Measurements from ENCODE around the gene RNASE4. TPM values are rescaled to one million over a fixed set of nuclear protein-coding genes. Genes with fewer than 3 reads are reported as not detected.

Gene RNASE4
- total RNA-seq, 1 experiment from 2014 or later, result 8.8 TPM

DNA sequence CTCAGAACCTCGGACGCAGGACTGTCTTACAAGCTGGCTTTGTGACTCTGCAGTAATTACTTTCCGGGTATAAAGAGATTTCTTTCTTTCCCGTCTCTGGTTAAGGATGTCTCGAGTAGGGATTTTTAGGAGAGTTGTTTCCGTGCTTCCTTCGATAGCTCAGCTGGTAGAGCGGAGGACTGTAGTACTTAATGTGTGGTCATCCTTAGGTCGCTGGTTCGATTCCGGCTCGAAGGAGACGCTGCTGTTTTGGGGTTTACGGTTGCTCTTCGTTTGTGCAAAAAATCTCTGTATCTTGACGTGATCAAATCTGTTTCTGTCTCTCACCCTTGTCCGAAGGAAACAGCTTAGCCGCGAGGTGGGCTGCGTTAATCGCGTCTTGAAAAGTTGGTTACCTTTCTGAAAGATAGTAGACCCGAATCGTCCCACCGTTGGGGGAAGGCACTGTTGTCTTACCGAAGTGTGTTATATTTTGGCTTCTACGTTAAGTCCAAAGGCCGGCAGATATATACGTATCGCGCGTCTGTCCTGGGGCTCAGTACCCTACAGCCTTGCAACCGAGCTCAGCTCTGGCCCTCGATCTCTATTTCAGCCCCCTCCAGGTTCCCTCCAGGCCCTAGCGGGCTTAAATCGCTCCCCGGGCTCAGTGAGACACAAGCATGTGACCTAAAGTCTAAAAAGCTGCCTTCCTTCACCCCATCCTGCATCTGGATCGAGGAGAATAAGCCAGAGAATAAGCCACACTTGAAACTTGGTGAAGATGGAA is 1.1 kb upstream of the RNASE4 start:
- no peaks in the 10 kb centered on the region for H3K9me3 Mint-ChIP-seq (ENCODE audit: unreplicated experiment)
- Histone ChIP-seq H3K4me1 (peaks cover 23% of the 10 kb centered on the region), H3K4me3 (ENCODE audit: low read depth, low read length) (peak overlapping the region; percentile 61), H3K9me3 (no peaks in the 10 kb centered on the region), H3K27me3 (replicated peaks; ENCODE audit: control insufficient read depth, insufficient read depth, low read length) (no peaks in the 10 kb centered on the region), H3K36me3 (ENCODE audit: control insufficient read depth, insufficient read depth, low read length) (no peaks in the 10 kb centered on the region)
- ChIA-PET CTCF (interaction anchor here (1.7 to 2.0 kb wide), 2 partner anchors 25 to 70 kb away, joined by 10 to 13 read pairs; no protein-coding TSS in a partner anchor), POLR2A (interaction anchor here (0.5 to 1.7 kb wide), 3 partner anchors 222 to 340 kb away, joined by 3 to 9 read pairs (median 5); partner anchors contain the start of genes PARP2 and PIP4P1)
- no peaks in the 10 kb centered on the region for H3K27me3 Mint-ChIP-seq (ENCODE audit: insufficient read depth, unreplicated experiment)
- no peak for TF ChIP-seq CTCF (IDR thresholded peaks at IDR 0.05; ENCODE audit: insufficient read depth in 1 of 2, low read depth in 1 of 2, low read length in 1 of 2, severe bottlenecking in 1 of 2, unreplicated experiment in 1 of 2)
- no TSS peak for BruUV-seq (replicated peaks)
- intact Hi-C loops (cut with micrococcal nuclease; ENCODE audit: unreplicated experiment), result loop anchor here (1.0 to 5.0 kb wide), 4 partner anchors 136 to 340 kb away; partner anchors contain the start of genes PARP2 and PIP4P1
- no peaks in the 10 kb centered on the region for H3K36me3 Mint-ChIP-seq (ENCODE audit: insufficient read depth, unreplicated experiment)
- H3K4me3 Mint-ChIP-seq (ENCODE audit: unreplicated experiment), result no peak overlapping the region
- no peak overlapping the region for H3K27ac Mint-ChIP-seq (ENCODE audit: unreplicated experiment)
- DNase-seq, result peak; percentile 84 to 86
- peaks cover 22% of the 10 kb centered on the region for H3K4me1 Mint-ChIP-seq (ENCODE audit: low read depth, unreplicated experiment)

DNA sequence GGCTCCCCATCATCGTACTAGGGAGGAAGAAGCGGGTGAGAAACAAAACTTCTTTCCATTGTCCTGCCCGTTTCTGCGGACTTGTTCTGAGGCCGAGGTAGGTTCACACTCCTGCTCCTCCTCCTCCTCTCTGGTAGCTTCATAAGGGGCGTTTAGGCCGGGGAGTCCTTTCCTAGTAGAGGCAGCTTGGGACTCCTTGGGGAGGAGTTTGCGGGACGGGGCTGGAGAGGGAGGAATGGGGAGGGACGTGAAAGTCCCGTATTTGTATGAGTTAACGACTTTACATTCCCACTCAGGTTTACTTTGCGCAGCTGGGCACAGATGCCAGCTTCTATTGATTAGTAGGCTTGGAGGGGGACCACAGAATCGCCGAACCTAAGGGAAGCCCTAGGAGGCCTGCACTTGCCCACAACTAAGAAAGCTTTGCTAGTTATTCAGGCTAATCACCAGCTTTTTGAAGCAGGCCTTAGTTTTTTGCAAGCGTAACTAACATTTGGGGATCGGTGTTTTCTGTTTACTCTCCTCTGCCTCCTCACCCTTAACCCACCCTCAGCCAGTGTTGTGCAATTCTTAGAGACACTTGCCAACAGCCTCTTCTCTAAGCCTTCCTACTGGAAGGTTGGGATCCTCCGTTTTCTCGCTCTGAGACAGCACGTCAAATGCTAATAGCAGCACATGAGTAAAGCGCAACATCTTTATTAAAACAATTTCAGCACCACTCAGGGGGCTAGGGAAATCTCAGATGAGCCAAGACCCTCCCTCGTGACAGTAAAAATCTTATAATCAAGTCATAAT is 499 bp downstream of the RNASE4 start:
- no peak overlapping the region for H3K4me3 Mint-ChIP-seq (ENCODE audit: unreplicated experiment)
- Histone ChIP-seq H3K27me3 (replicated peaks; ENCODE audit: control insufficient read depth, insufficient read depth, low read length) (no peaks in the 10 kb centered on the region), H3K36me3 (ENCODE audit: control insufficient read depth, insufficient read depth, low read length) (no peaks in the 10 kb centered on the region; the same call in 1 of the 2 replicates), H3K4me1 (peaks cover 28% of the 10 kb centered on the region), H3K9me3 (no peaks in the 10 kb centered on the region), H3K4me3 (ENCODE audit: low read depth, low read length) (peak overlapping the region; percentile 61)
- peak in 1 of 2 experiments; percentile 52 for DNase-seq
- H3K27ac Mint-ChIP-seq (ENCODE audit: unreplicated experiment), result no peak overlapping the region
- intact Hi-C loops (cut with micrococcal nuclease; ENCODE audit: unreplicated experiment), result loop anchor here (5.0 kb wide), 2 partner anchors 138 to 268 kb away; no protein-coding TSS in a partner anchor
- ChIA-PET POLR2A (interaction anchor here (0.6 kb wide), 1 partner anchor 70 kb away, joined by 3 read pairs; no protein-coding TSS in a partner anchor), CTCF (interaction anchor here (0.9 to 1.7 kb wide), 4 partner anchors 28 to 171 kb away, joined by 3 to 13 read pairs (median 4); no protein-coding TSS in a partner anchor)
- H3K27me3 Mint-ChIP-seq (ENCODE audit: insufficient read depth, unreplicated experiment), result no peaks in the 10 kb centered on the region
- H3K4me1 Mint-ChIP-seq (ENCODE audit: low read depth, unreplicated experiment), result peaks cover 22% of the 10 kb centered on the region
- BruUV-seq (replicated peaks), result TSS peak; percentile 36
- no peak for TF ChIP-seq CTCF (IDR thresholded peaks at IDR 0.05; ENCODE audit: insufficient read depth in 1 of 2, low read depth in 1 of 2, low read length in 1 of 2, severe bottlenecking in 1 of 2, unreplicated experiment in 1 of 2)
- no peaks in the 10 kb centered on the region for H3K9me3 Mint-ChIP-seq (ENCODE audit: unreplicated experiment)
- peaks cover 6% of the 10 kb centered on the region for H3K36me3 Mint-ChIP-seq (ENCODE audit: insufficient read depth, unreplicated experiment)

Measured in Caco-2 (cell line).